HG03095 (cell line): Measurements from ENCODE around the gene TPK1.
"Not testable (repeated sequence)": the region's sequence is repeated elsewhere in the genome, so short reads cannot be mapped to it uniquely, and the experiment has no call there.

Source experiments
- ATAC-seq: cut with Tn5 transposase; IDR thresholded peaks from one replicate; pipeline ENCODE4 v1.9.1; 2021; ENCODE audit warnings: moderate library complexity; ENCODE audit not compliant: unreplicated experiment

Gene TPK1

GRCh38 chr7:144729226-144729625 is 106.6 kb downstream of the TPK1 start:
- ATAC-seq: no peak

GRCh38 chr7:144728551-144728950 is 107.3 kb downstream of the TPK1 start:
- no peak for ATAC-seq

- not testable (repeated sequence) for ATAC-seq
These were observed 109.0 kb downstream of the TPK1 start for GRCh38 chr7:144726840-144727239.

GRCh38 chr7:144725070-144725469 is 110.8 kb downstream of the TPK1 start:
- peak; percentile 98 for ATAC-seq

- ATAC-seq: no peak
These were observed 112.6 kb downstream of the TPK1 start for GRCh38 chr7:144723301-144723700.

GRCh38 chr7:144720710-144721109 is 115.1 kb downstream of the TPK1 start:
- no peak for ATAC-seq

- no peak for ATAC-seq
These were observed 115.7 kb downstream of the TPK1 start for GRCh38 chr7:144720149-144720548.

GRCh38 chr7:144717720-144718119 is 118.1 kb downstream of the TPK1 start:
- no peak for ATAC-seq

GRCh38 chr7:144713850-144714249 is 122.0 kb downstream of the TPK1 start:
- ATAC-seq: no peak

GRCh38 chr7:144710791-144711190 is 125.1 kb downstream of the TPK1 start:
- ATAC-seq: no peak

- no peak for ATAC-seq
These were observed 126.8 kb downstream of the TPK1 start for GRCh38 chr7:144709066-144709465.

- ATAC-seq: no peak
These were observed 144.6 kb downstream of the TPK1 start for GRCh38 chr7:144691240-144691639.

- no peak for ATAC-seq
These were observed 153.1 kb downstream of the TPK1 start for GRCh38 chr7:144682581-144683280.

- no peak for ATAC-seq
These were observed 159.4 kb downstream of the TPK1 start for GRCh38 chr7:144676492-144676891.

- no peak for ATAC-seq
These were observed 161.3 kb downstream of the TPK1 start for GRCh38 chr7:144674550-144674949.

- no peak for ATAC-seq
These were observed 163.0 kb downstream of the TPK1 start for GRCh38 chr7:144672869-144673268.

- no peak for ATAC-seq
These were observed 164.4 kb downstream of the TPK1 start for GRCh38 chr7:144671429-144671828.

GRCh38 chr7:144670218-144670617 is 165.6 kb downstream of the TPK1 start:
- no peak for ATAC-seq

- no peak for ATAC-seq
These were observed 167.3 kb downstream of the TPK1 start for GRCh38 chr7:144668503-144668902.

- ATAC-seq: no peak
These were observed 170.0 kb downstream of the TPK1 start for GRCh38 chr7:144665689-144666381.

- ATAC-seq: no peak
These were observed 176.6 kb downstream of the TPK1 start for GRCh38 chr7:144659211-144659610.

GRCh38 chr7:144656965-144657517 is 178.8 kb downstream of the TPK1 start:
- no peak for ATAC-seq
